T-helper 2 cell treated with Interferon-gamma antibody and Interleukin-4, amounts not matched to agents 5 μg/mL and 100 μg/mL, for 36 hours (primary cell): Measurements from ENCODE around the gene USP5.
"Not testable (repeated sequence)": the region's sequence is repeated elsewhere in the genome, so short reads cannot be mapped to it uniquely, and the experiment has no call there.

Experiments
- DNase-seq: peaks from one replicate; pipeline ENCODE4 v3.0.0; 2021; ENCODE audit warnings: low spot score
- H3K27ac Mint-ChIP-seq: one replicate; pipeline ENCODE4 v1.8.0; 2021; ENCODE audit warnings: mild to moderate bottlenecking, mixed read lengths
- H3K27me3 Mint-ChIP-seq: one replicate; pipeline ENCODE4 v1.8.0; 2021; ENCODE audit warnings: low read depth, mixed read lengths
- H3K36me3 Mint-ChIP-seq: one replicate; pipeline ENCODE4 v1.8.0; 2021; ENCODE audit warnings: low read depth, mixed read lengths
- H3K4me1 Mint-ChIP-seq: one replicate; pipeline ENCODE4 v1.8.0; 2021; ENCODE audit warnings: low read depth, mixed read lengths
- H3K4me3 Mint-ChIP-seq: one replicate; pipeline ENCODE4 v1.8.0; 2022; ENCODE audit warnings: mild to moderate bottlenecking, moderate library complexity, mixed read lengths
- H3K9me3 Mint-ChIP-seq: one replicate; pipeline ENCODE4 v1.8.0; 2021; ENCODE audit warnings: mixed read lengths

The USP5 gene

GRCh38 chr12:6858799-6859198 lies 6.8 kb downstream of the USP5 start:
- Mint-ChIP-seq H3K4me1 (peaks cover 6% of the 10 kb centered on the region), H3K27me3 (no peaks in the 10 kb centered on the region), H3K36me3 (peaks cover 57% of the 10 kb centered on the region), H3K27ac (no peak overlapping the region), H3K4me3 (no peak overlapping the region), H3K9me3 (no peaks in the 10 kb centered on the region)
- no peak for DNase-seq

GRCh38 chr12:6860116-6860515 lies 8.2 kb downstream of the USP5 start:
- H3K4me3 Mint-ChIP-seq = no peak overlapping the region

DNA sequence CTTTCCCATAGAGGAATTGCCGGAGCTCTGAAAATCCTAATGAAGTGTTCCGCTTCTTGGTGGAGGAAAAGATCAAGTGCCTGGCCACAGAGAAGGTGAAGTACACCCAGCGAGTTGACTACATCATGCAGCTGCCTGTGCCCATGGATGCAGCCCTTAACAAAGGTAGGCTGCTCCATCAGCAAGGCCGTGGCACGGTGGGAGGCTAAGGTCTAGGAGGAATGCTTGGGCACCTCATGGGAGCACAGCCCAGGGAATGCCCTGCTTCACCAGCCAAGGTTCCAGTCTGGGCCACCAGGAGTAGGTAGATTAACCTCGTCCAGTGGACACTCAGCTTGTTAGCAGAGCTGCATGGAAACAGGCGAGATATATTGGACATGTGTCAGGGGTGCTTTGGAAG lies 9.0 kb downstream of the USP5 start:
- Mint-ChIP-seq H3K9me3 (no peaks in the 10 kb centered on the region), H3K27ac (no peak overlapping the region), H3K27me3 (no peaks in the 10 kb centered on the region), H3K36me3 (peaks cover 63% of the 10 kb centered on the region), H3K4me3 (no peak overlapping the region), H3K4me1 (peaks cover 2% of the 10 kb centered on the region)
- no peak for DNase-seq

More at GRCh38 chr12:6860116-6860515, 8.2 kb downstream of the USP5 start:
- Mint-ChIP-seq H3K27ac (no peak overlapping the region), H3K36me3 (peaks cover 60% of the 10 kb centered on the region), H3K27me3 (no peaks in the 10 kb centered on the region), H3K4me1 (peaks cover 2% of the 10 kb centered on the region), H3K9me3 (no peaks in the 10 kb centered on the region)
- DNase-seq = no peak

GRCh38 chr12:6861391-6861790 lies 9.4 kb downstream of the USP5 start:
- H3K27ac Mint-ChIP-seq = no peak overlapping the region
- H3K4me1 Mint-ChIP-seq = peaks cover 4% of the 10 kb centered on the region
- peaks cover 64% of the 10 kb centered on the region for H3K36me3 Mint-ChIP-seq
- no peaks in the 10 kb centered on the region for H3K9me3 Mint-ChIP-seq
- H3K27me3 Mint-ChIP-seq = no peaks in the 10 kb centered on the region
- no peak for DNase-seq
- H3K4me3 Mint-ChIP-seq = no peak overlapping the region

GRCh38 chr12:6863033-6863432 lies 11.1 kb downstream of the USP5 start:
- Mint-ChIP-seq H3K27ac (peak overlapping the region; percentile 58), H3K36me3 (peaks cover 53% of the 10 kb centered on the region), H3K9me3 (no peaks in the 10 kb centered on the region), H3K4me1 (peaks cover 7% of the 10 kb centered on the region), H3K27me3 (no peaks in the 10 kb centered on the region), H3K4me3 (no peak overlapping the region)
- no peak for DNase-seq

- no peaks in the 10 kb centered on the region for H3K9me3 Mint-ChIP-seq
- no peak overlapping the region for H3K4me3 Mint-ChIP-seq
- no peak for DNase-seq
- H3K4me1 Mint-ChIP-seq = peaks cover 13% of the 10 kb centered on the region
- no peaks in the 10 kb centered on the region for H3K27me3 Mint-ChIP-seq
- H3K27ac Mint-ChIP-seq = peak overlapping the region; percentile 58
- peaks cover 58% of the 10 kb centered on the region for H3K36me3 Mint-ChIP-seq
These were observed 11.8 kb downstream of the USP5 start for GRCh38 chr12:6863586-6864321.

- H3K36me3 Mint-ChIP-seq = peaks cover 71% of the 10 kb centered on the region
- H3K27ac Mint-ChIP-seq, DNase-seq, H3K9me3 Mint-ChIP-seq, H3K27me3 Mint-ChIP-seq: not testable (repeated sequence)
- H3K4me3 Mint-ChIP-seq = peak overlapping the region; percentile 30
- peaks cover 28% of the 10 kb centered on the region for H3K4me1 Mint-ChIP-seq
These were observed 13.4 kb downstream of the USP5 start for GRCh38 chr12:6865307-6865706.

DNA sequence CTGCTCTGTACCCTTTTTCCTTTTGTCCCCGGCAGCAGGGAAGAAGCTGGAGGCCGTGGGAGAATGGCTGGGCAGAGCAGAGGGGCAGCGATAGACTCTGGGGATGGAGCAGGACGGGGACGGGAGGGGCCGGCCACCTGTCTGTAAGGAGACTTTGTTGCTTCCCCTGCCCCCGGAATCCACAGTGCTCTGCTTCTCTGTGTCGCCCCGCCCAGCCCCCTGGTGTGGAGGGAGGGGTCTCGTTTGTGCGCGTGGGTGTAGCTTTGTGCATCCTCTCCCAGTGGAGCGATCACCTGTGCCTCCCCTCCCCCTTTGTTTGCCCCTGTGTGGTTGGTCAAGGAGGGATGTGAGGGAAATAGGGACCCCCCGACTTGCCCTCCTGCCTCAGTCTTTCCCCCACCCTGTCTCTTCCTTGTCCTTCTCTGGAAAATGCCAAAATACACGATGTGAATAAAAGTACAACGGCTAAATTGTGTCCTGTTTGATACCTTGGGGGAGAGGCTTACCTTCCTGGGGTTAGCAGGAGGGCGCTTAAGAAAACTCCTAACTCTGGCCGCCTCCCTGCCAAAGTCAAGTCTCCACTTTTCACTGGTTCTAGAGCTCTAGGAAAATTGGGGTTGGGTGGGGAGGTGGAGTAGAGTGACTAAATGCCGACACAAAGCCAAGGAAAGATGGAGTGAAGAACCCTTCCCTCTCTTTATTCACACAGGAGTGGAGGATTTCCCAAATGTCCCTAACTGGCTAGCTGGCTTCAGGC lies 14.4 kb downstream of the USP5 start:
- no peak for DNase-seq
- no peaks in the 10 kb centered on the region for H3K27me3 Mint-ChIP-seq
- H3K36me3 Mint-ChIP-seq = peaks cover 70% of the 10 kb centered on the region
- peaks cover 37% of the 10 kb centered on the region for H3K4me1 Mint-ChIP-seq
- H3K9me3 Mint-ChIP-seq = no peaks in the 10 kb centered on the region
- no peak overlapping the region for H3K27ac Mint-ChIP-seq
- peak overlapping the region; percentile 92 for H3K4me3 Mint-ChIP-seq

DNA sequence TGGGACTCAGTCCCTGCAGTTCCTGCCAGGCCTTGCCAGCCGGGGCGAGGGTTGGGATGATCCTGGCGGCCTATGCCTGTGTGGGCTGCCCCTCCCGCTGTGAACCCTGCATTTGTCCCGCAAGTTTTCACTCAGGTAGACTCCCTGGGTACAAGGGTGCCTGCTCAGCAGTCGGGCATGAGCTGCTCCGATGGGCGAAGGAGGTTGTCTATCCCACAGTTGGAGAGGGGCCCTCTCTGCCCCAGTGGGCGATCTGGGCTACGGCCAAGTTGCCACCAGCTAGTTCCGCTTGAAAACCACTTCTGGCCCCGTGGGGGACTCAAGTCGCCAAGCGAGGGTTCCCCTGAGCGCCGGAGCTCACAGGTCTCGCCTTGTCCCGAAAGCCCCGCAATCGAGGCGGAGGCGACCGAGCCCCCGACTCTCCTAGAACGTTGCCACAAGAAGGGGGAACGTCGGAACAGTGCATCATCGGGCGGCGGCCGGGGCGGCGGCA lies 15.0 kb downstream of the USP5 start:
- H3K27me3 Mint-ChIP-seq = no peaks in the 10 kb centered on the region
- H3K4me3 Mint-ChIP-seq = peak overlapping the region; percentile 92
- DNase-seq = no peak
- H3K9me3 Mint-ChIP-seq = no peaks in the 10 kb centered on the region
- H3K27ac Mint-ChIP-seq = peak overlapping the region; percentile 92
- peaks cover 42% of the 10 kb centered on the region for H3K4me1 Mint-ChIP-seq
- H3K36me3 Mint-ChIP-seq = peaks cover 70% of the 10 kb centered on the region

DNA sequence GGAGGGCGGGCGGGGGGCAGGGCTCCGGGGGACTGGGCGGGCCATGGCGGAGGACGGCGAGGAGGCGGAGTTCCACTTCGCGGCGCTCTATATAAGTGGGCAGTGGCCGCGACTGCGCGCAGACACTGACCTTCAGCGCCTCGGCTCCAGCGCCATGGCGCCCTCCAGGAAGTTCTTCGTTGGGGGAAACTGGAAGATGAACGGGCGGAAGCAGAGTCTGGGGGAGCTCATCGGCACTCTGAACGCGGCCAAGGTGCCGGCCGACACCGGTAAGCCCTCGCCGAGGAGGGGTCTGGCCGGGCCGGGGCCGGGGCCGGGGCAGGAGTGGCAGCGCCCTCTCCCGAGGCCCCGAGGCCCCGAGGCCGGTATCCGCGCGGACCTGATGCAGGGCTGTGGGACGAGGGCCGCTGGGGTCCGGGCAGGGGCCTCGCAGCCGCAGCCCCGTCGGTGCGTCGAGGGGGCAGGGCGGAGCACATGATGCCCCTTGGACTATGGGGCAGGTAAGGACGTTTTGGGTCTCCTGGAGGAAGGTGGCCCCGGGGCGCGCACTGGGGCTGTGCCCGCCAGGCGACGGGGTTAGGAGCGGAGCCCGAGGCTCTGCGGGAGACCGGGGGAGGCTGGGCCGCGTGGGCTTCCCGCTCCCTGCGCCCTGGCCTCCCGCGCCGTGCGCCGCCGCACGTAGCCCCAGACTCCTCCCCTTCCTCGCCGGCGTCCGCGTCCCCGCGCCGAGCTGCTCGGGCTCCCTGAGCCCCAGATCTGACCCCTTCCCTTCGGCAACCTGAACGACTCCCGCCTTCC lies 15.7 kb downstream of the USP5 start, which contains the start of gene TPI1:
Gene TPI1, plus strand, starts transcription at position 119 of the 798 bp plus-strand sequence. Its CDS starts 36 bp downstream, at position 155.
- peak; percentile 81 for DNase-seq
- peak within 1 kb of the TSS; percentile 92 for H3K27ac Mint-ChIP-seq
- H3K36me3 Mint-ChIP-seq = peaks cover 69% of the 10 kb centered on the region
- H3K9me3 Mint-ChIP-seq = no peaks in the 10 kb centered on the region
- H3K4me3 Mint-ChIP-seq = peak within 1 kb of the TSS; percentile 93
- H3K27me3 Mint-ChIP-seq = no peaks in the 10 kb centered on the region
- peaks cover 46% of the 10 kb centered on the region for H3K4me1 Mint-ChIP-seq

DNA sequence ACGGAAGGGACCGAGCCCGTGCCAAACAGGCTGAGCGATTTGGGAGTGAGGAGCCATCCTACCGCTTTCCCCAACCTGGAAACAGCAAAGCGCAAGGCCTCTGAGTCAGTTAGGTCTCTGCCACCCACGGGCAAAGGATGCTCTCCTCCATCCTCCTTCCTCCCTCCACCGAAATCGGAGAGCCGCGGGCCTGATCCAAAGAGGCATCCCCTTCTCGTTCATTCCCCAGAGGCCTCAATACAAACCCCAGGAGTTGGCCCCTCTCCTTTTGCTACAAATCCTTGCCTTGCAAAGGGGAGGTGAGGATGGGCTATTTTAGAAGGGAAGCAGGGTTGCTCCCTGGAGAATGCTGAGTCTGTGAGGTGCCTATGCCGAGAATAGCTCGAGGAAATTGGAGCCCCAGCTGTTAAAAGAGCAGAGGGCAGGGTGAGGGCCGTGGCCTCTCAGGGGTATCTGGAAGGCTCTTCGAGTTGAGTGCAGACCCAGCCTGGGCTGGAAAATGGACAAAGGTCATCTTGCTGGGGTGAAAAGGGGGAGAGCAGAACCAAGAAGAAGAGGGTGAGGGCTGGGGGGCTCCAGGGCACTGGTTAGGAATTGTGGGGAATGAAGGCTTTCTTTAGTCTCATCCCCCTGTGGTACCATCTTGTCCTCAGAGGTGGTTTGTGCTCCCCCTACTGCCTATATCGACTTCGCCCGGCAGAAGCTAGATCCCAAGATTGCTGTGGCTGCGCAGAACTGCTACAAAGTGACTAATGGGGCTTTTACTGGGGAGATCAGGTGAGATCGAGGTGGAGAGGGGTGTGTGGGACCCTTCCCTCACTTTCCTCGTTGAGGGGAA lies 16.5 kb downstream of the USP5 start:
- Mint-ChIP-seq H3K36me3 (peaks cover 65% of the 10 kb centered on the region), H3K27me3 (no peaks in the 10 kb centered on the region), H3K4me3 (peak overlapping the region; percentile 93), H3K9me3 (no peaks in the 10 kb centered on the region), H3K27ac (peak overlapping the region; percentile 80), H3K4me1 (peaks cover 44% of the 10 kb centered on the region)
- DNase-seq = no peak

DNA sequence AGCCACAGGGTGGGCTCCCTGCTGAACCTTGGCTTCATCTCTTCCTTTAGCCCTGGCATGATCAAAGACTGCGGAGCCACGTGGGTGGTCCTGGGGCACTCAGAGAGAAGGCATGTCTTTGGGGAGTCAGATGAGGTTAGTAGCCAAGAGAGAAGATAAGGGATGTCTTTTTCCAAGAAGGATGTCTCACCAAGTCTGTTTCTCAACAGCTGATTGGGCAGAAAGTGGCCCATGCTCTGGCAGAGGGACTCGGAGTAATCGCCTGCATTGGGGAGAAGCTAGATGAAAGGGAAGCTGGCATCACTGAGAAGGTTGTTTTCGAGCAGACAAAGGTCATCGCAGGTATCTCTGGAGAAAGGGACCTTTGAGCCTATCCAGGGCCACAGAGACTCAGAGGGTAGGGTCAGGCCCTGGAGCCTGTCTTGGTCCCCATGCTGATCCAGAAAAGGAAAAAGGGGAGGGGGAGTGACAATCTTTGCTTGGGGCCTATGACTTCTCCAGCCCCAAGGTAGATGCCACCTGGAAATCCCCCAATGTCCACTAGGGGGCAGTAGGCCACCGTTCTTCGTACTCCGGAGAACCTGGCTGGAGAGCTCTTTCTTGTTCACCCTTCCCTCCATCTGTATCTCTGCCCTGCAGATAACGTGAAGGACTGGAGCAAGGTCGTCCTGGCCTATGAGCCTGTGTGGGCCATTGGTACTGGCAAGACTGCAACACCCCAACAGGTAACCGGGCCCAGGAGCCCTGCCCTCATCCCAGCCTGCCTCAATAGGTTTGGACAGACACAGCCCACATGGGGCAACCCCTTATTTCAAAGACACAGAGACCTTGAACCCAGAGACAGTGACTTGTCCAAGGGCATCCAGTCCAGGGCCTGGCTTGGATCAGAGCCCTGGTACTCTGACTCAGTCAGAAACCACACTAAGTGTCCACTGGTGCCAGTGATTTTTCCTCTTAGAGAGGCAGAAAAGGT lies 17.4 kb downstream of the USP5 start:
- Mint-ChIP-seq H3K4me3 (peak overlapping the region; percentile 93), H3K4me1 (peaks cover 47% of the 10 kb centered on the region), H3K27ac (peak overlapping the region; percentile 80), H3K9me3 (no peaks in the 10 kb centered on the region), H3K36me3 (peaks cover 60% of the 10 kb centered on the region), H3K27me3 (no peaks in the 10 kb centered on the region)
- DNase-seq = peak; percentile 71
